ENCODE data around the gene ZBTB7C. TPM values are rescaled to one million over a fixed set of nuclear protein-coding genes. Genes with fewer than 3 reads are reported as not detected.

The ZBTB7C gene
- polyA plus RNA-seq, 1 of the 3 experiments (the other 2 are of a cell fraction): 0.05 TPM

DNA sequence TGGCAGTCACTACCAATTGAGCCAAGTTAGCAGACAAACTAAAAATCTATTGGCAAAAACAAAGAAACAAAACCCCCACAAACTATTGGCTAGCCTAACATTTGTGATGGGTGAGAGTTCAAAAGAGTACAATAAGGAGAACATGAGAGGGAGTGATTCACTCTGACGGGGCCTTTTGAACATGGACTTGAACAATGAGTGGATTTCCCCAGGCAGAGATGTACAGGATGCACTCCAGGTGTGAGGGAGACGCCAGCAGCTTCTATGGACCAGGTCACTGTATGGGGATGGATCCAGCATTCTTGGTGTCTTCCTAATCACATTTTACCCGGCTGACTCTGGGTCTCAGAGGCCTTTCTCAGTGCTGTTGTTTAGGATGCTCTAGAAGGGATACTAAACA is 311.2 kb downstream of the ZBTB7C start:
- no peaks in the 10 kb centered on the region for H3K9me2 ChIP-seq
- ChIA-PET POLR2A (no interaction called here), CTCF (no interaction called here)
- no peaks in the 10 kb centered on the region for H3K36me3 ChIP-seq (replicated peaks in 1 of 2; ENCODE audit: control insufficient read depth in 1 of 2, insufficient read depth in 2 of 2, low read length in 1 of 2)
- WGBS (ENCODE audit: low lambda C conversion rate): 61% methylated on average over 3 of the region's 3 CpGs
- no peaks in the 10 kb centered on the region for H4K20me1 ChIP-seq (ENCODE audit: insufficient read depth)
- no peaks in the 10 kb centered on the region for H3F3A ChIP-seq (replicated peaks; ENCODE audit: insufficient read depth)
- DNase-seq: no peak
- no peak overlapping the region for H3K9ac ChIP-seq
- no peak for TF ChIP-seq TEAD4 (IDR thresholded peaks at IDR 0.05; ENCODE audit: borderline replicate concordance, insufficient read depth)
- TF ChIP-seq FOXM1 (IDR thresholded peaks at IDR 0.05; ENCODE audit: low read depth): no peak
- TF ChIP-seq FOSL2 (IDR thresholded peaks at IDR 0.05; ENCODE audit: borderline replicate concordance, low read depth): no peak
- TF ChIP-seq, protein P1, sequence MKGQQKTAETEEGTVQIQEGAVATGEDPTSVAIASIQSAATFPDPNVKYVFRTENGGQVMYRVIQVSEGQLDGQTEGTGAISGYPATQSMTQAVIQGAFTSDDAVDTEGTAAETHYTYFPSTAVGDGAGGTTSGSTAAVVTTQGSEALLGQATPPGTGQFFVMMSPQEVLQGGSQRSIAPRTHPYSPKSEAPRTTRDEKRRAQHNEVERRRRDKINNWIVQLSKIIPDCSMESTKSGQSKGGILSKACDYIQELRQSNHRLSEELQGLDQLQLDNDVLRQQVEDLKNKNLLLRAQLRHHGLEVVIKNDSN (IDR thresholded peaks at IDR 0.05; ENCODE audit: borderline replicate concordance, low read depth): no peak
- no peak for TF ChIP-seq GATA2 (CRISPR knock-in tag; IDR thresholded peaks at IDR 0.05)
- no peak overlapping the region for H3K4me3 ChIP-seq (ENCODE audit: low read depth in 2 of 2, low read length in 1 of 2)
- no peak overlapping the region for H3K4me2 ChIP-seq
- H3K4me1 ChIP-seq (ENCODE audit: control insufficient read depth in 1 of 2, insufficient read depth in 2 of 2, low read depth in 1 of 2, low read length in 1 of 2): peaks cover 0 to 19% of the 10 kb centered on the region in 2 experiments; a peak in 2 of 4 replicates
- no peak overlapping the region; a peak in 1 of 4 replicates for H3K27ac ChIP-seq (ENCODE audit: low read depth in 2 of 2, low read length in 1 of 2)
- no peak overlapping the region for H2AFZ ChIP-seq (ENCODE audit: low read depth)
- H3K79me2 ChIP-seq (ENCODE audit: insufficient read depth): no peaks in the 10 kb centered on the region
- H3K9me3 ChIP-seq: no peaks in the 10 kb centered on the region
- peaks cover 12% of the 10 kb centered on the region; the same call in 1 of the 2 replicates for H3K27me3 ChIP-seq (ENCODE audit: insufficient read depth)

GRCh38 chr18:48095726-48096125 is 313.5 kb downstream of the ZBTB7C start:
- CTCF ChIA-PET: interaction anchor here (1.0 to 1.6 kb wide), 2 partner anchors 10 to 65 kb away, joined by 3 read pairs; no protein-coding TSS in a partner anchor
- WGBS (ENCODE audit: low lambda C conversion rate): 61% methylated on average over 8 of the region's 8 CpGs
- peaks cover 0 to 15% of the 10 kb centered on the region in 2 experiments; a peak in 2 of 4 replicates for H3K4me1 ChIP-seq (ENCODE audit: control insufficient read depth in 1 of 2, insufficient read depth in 2 of 2, low read depth in 1 of 2, low read length in 1 of 2)

More at GRCh38 chr18:48095726-48096125, 313.5 kb downstream of the ZBTB7C start:
- Histone ChIP-seq H2AFZ (ENCODE audit: low read depth) (no peak overlapping the region), H3K27ac (ENCODE audit: low read depth in 2 of 2, low read length in 1 of 2) (no peak overlapping the region; a peak in 1 of 4 replicates), H3K4me2 (no peak overlapping the region), H3K4me3 (ENCODE audit: low read depth in 2 of 2, low read length in 1 of 2) (no peak overlapping the region), H3K9me2 (no peaks in the 10 kb centered on the region), H3F3A (replicated peaks; ENCODE audit: insufficient read depth) (no peaks in the 10 kb centered on the region), H3K9ac (no peak overlapping the region), H3K27me3 (ENCODE audit: insufficient read depth) (0 out of 2 replicates have a peak, but pooled peaks cover 6% of the 10 kb centered on the region), H4K20me1 (ENCODE audit: insufficient read depth) (no peaks in the 10 kb centered on the region), H3K79me2 (ENCODE audit: insufficient read depth) (no peaks in the 10 kb centered on the region), H3K36me3 (replicated peaks in 1 of 2; ENCODE audit: control insufficient read depth in 1 of 2, insufficient read depth in 2 of 2, low read length in 1 of 2) (no peaks in the 10 kb centered on the region), H3K9me3 (no peaks in the 10 kb centered on the region)
- no peak for DNase-seq
- no peak for TF ChIP-seq FOXM1 (IDR thresholded peaks at IDR 0.05; ENCODE audit: low read depth)
- no peak for TF ChIP-seq SIN3A (IDR thresholded peaks at IDR 0.05; ENCODE audit: borderline replicate concordance, low read depth, low read length)
- no peak for TF ChIP-seq USF2 (IDR thresholded peaks at IDR 0.05; ENCODE audit: borderline replicate concordance, low read depth, low read length)
- TF ChIP-seq, protein P1 (IDR thresholded peaks at IDR 0.05; ENCODE audit: borderline replicate concordance, low read depth): no peak
- TF ChIP-seq EZH2phosphoT487 (IDR thresholded peaks at IDR 0.05; ENCODE audit: borderline replicate concordance, low read depth): no peak
- no peak for TF ChIP-seq FOSL2 (IDR thresholded peaks at IDR 0.05; ENCODE audit: borderline replicate concordance, low read depth)
- no peak for TF ChIP-seq CTCF (IDR thresholded peaks at IDR 0.05)
- no peak for TF ChIP-seq GABPA (IDR thresholded peaks at IDR 0.05; ENCODE audit: low read depth)
- TF ChIP-seq POLR2AphosphoS5 (IDR thresholded peaks at IDR 0.05; ENCODE audit: low read depth, low read length): no peak
- POLR2A ChIA-PET: no interaction called here

Data from SK-N-SH (cell line).